HuH-7 (cell line): ENCODE results near the gene NGDN.
A peak's percentile ranks its signal among the peaks of the same experiment; 100 is the strongest.
"Not testable (repeated sequence)": the region's sequence is repeated elsewhere in the genome, so short reads cannot be mapped to it uniquely, and the experiment has no call there.

Source experiments
- DNase-seq: peaks from one replicate; pipeline ENCODE4 v3.0.0; 2011; ENCODE audit warnings: low spot score

Gene NGDN

DNA sequence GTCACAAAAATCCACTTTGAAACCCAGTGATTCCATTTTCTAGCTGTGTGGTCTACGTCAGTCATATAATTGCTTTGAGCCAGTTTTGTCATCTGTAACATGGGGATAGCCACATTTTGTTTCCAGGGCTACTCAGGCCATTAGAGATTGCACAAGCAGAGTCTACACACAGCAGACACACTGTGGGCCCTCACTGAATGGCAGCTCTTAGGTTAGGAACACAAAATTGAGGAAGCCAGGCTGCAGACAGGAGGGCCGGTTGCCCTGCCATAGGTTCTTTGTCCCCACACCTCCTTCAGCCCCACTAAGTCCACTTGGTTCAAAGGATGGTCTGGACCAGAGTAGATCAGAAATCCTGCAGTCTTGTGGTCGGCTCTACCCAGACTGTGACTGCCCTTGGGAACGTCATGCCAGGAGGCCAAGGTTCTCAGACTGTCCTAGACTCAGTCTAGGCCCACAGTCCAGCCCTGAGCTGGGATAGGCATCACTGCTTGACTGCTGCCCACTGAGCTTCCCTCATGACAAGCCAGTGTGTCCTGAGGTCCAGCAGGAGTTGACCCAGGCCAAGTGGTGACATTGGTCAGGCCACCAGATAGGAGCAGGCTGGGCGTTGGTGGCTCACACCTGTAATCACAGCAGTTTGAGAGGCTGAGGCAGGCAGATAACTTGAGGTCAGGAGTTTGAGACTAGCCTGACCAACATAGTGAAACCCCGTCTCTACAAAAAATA is 30.2 kb upstream of the NGDN start:
- DNase-seq, result no peak

GRCh38 chr14:23441076-23441475 is 28.4 kb upstream of the NGDN start:
- no peak for DNase-seq

- no peak for DNase-seq
These were observed 26.7 kb upstream of the NGDN start for GRCh38 chr14:23442721-23443356.

DNA sequence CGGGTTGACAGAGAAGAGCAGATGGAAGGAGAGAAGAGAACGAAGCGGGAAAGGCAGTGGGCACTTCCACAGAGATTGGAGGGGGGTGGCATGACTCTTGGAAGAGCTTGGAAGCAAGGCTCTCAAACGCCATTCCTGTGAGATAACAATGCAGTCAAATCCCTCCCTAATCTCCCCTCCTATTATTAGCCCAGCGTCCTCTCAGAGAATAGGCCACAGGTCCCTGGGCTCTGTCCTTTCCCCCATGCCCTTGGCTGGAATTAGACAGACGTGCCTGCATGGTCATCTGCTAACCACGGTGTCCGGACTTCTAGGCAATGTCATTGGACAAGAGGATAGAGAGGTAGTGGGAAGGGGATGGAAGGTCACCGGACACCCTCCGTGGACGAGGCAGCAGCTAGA is 26.1 kb upstream of the NGDN start:
- DNase-seq, result no peak

DNA sequence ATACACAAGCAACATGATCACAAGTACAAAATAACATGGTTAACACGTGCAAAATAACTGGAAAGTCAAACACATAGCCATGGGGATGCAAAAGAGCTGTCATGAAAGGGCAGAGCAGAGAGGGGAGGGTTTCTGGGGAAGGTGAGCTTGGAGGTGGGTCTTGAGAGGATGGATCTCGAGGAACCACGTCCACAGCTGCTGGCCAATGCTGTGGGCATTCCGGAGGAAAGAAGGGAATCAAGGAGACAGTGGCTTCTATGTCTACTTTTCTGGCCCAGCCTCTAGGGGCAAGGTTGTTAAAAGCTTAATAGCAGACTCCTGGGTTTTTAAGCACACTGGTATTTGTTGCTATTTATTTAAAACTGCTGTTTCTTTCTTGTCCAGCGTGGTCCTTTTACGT is 25.6 kb upstream of the NGDN start:
- DNase-seq, result no peak

GRCh38 chr14:23444314-23444713 is 25.2 kb upstream of the NGDN start:
- no peak for DNase-seq

- no peak for DNase-seq
These were observed 23.7 kb upstream of the NGDN start for GRCh38 chr14:23445773-23446172.

- DNase-seq, result no peak
These were observed 23.1 kb upstream of the NGDN start for GRCh38 chr14:23446291-23446851.

DNA sequence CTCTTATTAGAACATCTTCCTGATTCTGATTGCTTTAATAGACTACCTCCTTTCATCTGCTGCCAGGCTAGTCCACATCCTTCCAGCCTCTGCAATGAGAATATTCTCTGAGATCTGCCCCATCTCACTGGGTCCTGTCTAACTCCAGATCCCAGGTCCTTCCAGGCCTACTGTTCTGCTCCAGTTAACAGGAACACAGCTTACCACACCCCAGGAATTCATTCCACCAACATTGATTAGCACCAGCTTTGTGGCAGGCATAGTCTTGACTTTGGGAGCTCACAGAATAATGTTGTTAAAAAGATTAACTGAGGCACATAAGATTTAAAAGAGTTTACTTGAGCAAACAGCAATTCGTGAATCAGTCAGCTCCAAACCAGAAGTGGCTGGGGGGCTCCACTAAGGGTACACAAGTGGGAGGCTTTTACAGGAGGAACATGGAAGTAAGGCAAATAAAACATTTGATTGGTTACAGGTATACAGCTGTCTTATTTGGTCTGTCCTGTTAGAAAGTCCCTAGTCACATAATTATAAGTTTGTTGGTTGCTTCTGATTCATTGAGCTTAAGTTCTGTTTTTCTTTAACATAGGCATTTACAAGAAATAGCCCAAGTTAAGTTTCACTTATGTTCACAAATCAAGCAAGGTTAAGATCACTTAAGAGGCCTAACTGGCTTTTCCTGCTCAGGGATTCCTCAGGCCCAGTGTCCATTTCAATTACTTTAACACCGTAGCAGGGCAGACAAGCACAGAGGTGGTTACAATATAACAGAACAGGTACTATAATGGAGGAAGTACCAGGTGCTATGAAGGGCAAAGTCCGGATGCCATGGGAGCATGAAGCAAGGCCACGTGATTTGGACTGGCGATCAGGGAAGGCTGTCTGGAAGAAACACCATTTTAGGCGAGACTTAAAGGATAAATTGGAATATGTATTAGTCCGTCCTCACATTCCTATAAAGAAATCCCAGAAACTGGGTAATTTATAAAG is 21.8 kb upstream of the NGDN start:
- no peak for DNase-seq

DNA sequence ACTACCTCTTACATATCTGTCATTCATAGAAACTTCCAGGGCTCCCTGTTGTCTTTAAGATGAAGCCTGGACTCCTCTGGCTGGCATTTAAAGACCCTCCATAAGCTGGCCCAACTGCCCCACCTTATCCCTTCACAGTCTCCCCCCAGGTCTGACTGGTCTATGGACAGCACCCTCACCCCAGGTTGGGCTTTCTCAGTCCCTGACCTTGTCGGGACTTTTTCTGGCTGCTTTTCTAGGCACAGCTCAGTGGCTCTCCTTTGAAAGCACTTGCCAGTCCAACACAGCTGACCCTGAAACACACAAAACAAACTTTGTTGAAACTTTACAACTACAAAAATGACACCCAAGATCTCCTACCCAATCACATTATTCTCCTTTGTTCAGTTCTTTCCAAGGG is 20.2 kb upstream of the NGDN start:
- DNase-seq, result no peak

- DNase-seq, result no peak
These were observed 19.1 kb upstream of the NGDN start for GRCh38 chr14:23450379-23450778.

DNA sequence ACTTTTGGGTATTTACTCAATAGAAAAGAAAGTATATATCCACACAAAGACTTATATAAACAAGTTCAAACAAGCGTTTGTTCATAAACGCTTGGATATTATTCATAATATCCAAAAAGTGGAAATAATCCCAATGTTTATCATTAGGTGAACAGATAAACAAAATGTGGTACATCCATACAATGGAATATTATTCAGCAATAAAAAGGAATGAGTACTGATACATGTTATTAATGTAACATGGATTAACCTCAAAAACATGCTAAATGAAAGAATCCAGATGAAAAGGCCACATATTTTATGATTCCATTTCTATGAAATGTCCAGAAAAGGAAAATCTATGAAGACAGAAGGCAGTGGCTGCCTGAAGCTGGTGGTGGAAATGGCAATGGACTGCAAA is 17.3 kb upstream of the NGDN start:
- DNase-seq, result no peak

- DNase-seq, result no peak
These were observed 15.1 kb upstream of the NGDN start for GRCh38 chr14:23454445-23454856.

DNA sequence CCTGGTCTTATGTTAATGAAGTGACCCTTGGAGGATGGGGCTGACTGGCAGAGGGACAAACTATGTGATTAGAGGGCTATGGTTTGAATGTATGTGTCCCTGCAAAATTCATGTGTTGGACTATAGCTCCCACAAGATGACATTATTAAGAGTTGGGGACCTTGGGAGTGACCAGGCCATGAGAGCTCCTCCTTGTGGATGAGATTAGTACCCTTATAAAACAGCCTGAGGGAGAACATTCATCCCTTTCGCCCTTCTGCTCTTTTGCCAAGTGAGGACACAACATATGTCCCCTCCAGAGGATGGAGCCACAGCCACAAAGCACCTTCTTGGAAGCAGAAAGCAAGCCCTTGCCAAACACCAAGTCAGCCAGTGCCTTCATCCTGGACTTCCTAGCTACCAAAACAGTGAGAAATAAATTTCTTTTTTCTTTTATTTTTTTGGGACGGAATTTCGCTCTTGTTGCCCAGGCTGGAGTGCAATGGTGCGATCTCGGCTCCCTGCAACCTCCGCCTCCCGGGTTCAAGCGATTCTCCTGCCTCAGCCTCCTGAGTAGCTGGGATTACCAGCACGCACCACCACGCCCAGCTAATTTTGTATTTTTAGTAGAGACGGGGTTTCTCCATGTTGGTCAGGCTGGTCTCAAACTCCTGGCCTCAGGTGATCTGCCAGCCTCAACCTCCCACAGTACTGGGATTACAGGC is 12.5 kb upstream of the NGDN start:
- DNase-seq, result not testable (repeated sequence)

GRCh38 chr14:23457587-23458445 is 11.7 kb upstream of the NGDN start:
- peak; percentile 47 for DNase-seq

DNA sequence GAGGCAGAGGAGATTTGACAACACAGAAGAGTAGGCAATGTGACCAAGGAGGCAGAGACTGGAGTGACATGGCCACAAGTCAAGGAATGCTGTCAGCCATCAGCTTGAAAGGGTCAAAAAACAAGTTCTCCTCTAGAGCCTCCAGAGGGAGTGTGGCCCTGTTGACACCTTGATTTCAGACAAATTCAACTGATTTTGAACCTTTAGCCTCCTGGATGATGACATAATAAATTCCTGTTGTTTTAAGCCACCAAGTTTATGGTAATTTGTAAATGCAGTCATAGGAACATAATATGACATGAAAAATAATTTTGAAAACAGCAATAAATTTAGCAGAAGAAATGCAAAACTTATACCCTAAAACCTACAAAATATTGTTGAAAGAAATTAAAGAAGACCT is 8.5 kb upstream of the NGDN start:
- no peak for DNase-seq

DNA sequence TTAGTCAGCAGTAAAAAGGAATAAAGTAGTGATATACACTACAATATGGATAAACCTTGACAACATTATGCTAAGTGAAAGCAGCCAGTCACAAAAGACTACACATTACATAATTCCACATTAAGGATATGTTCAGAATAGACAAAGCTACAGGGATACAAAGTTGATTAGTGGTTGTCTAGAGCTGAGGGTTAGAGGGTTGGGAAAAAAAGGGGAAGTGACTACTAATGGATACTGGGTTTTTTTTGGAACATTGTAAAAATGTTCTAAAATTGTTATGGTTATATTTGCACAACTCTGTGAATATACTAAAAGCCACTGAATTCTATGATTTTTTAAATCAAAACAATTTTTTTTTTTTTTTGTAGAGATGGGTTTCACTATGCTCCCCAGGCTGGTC is 4.8 kb upstream of the NGDN start:
- no peak for DNase-seq

DNA sequence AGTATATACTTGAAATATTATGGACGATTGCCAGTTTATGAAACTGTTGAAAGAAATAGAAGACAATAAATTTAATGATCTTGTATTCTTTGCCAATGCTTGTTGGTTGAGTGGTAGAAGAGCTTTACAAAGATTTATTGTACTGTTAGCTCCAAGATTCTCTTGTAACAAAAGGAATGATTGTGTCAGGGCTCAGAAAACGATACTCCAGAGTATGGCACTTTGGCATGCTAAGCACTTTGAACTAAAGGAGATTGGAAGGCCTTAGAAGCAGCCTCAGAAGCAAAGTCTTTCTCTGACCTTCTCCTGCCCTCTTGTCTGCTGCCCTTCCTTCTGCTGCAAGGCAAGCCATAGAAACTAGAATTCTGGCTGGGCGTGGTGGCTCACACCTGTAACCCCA is 4.2 kb upstream of the NGDN start:
- DNase-seq, result no peak

DNA sequence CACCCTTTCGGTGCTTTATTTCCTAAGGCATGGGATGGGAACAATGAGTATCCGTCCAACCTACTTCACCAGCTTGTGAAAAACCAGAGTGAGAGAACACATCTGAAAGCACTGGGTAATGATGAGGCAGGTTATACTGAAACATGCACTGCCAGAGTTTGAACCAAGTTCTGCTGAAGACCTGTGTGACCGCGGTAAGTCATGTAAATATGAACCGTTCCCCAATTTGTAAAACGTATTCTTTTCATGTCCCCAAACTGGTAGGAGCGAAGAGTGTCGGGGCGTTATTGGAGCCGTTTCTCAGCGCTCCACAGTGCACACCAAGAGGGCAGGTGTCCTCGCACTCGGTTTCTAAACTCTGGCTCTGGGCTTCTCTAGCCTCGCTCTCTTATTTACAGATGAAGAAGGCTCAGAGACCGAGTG is 788 bp upstream of the NGDN start:
- no peak for DNase-seq

GRCh38 chr14:23469906-23470403 is 452 bp downstream of the NGDN start:
- no peak for DNase-seq

DNA sequence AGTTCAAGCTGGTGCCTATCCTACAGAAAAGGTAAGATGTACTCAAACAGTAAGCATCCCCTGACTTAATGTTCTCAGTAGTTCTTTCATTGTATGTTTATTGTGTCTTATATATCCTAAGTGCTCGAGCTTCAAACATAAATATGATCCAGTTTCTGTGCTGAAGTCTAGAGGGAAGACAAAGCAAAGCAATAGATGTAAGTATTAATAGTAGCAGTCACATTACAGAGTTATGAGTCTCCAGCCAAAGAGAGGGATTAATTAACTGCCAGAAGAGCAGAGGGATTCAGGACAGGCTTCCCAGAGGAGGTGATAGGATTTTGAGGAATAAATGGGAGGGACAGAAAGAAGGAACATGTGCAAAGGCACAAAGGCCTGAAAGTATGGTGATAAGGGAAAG is 1.4 kb downstream of the NGDN start:
- no peak for DNase-seq
